ENCODE results near the gene TRPC4.

The TRPC4 gene

DNA sequence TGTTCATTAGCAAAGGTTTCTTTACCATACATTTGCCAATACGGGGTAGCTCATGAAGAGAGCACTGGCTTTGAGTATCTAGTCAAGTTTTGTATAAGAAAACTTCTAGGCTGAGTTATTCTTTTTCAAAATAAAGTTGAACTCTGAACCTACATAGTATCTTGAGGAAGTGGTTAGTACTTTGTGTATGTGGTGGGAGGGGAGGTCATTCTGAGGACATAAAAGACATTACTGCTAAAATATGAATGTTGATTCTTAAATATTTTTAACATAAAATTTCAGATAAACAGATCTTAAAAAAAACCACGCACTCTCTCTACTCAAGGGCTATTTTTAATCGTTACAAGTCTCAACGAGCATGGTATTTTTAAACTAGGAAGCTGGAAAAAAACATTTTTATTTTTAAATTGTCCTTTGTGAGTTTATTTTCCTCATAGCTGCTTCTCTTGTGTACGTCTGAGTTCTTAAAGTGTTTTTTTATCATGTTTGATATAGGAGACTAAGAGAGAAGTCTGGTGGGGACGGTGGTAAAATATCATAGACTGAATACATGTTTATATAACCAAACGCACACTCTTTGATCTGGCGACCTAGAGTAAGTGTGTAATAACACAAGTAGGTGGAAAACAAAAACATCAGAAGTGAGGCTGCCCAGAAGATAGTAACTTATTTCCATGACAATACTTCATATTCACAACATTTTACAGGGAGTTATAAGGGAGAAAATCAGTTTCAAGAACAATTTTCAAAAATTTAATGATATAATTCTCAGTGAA lies 153.0 kb downstream of the TRPC4 start:
- Mint-ChIP-seq H3K4me3 (no peak overlapping the region), H3K9me3 (peaks cover 6% of the 10 kb centered on the region), H3K4me1 (ENCODE audit: low read depth) (no peaks in the 10 kb centered on the region), H3K27ac (no peak overlapping the region), H3K27me3 (no peaks in the 10 kb centered on the region), H3K36me3 (ENCODE audit: low read depth) (no peaks in the 10 kb centered on the region)
- no peak for DNase-seq

DNA sequence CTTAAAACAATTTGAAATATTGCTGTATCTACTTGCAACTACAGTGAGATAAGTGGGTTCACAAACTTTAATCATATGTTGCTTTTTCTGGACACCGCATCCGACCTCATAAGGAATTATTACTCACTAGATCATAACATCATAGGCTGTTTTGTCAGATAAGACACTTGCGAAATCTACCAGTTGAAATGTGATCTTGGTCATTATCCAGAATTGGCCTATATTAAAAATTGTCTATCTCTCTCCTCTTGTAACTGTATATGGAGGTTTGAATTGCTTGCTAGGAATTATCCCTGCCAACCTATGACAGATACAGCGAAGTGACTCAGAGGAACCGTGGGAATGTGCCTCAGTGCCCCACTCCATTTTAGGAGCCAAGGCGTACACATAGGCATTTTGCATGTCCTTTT lies 154.0 kb downstream of the TRPC4 start:
- peaks cover 6% of the 10 kb centered on the region for H3K9me3 Mint-ChIP-seq

DNA sequence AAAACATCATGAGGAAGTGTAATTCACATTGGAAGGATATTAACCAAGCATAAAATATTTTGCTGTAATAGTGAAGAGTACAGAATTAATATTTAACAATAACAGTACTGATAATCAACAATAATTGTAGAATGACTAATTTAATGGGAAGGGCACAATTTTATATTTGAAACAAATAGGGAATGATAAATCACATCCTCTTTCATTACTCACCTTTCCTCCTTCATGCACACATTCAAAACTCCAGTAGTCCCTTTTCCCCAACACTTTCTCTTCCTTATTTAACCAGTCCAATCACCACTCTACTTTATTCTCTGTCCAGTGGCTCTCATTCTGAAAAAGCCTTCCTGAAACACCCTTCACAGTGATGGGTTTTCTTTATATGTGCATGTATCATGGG lies 160.3 kb downstream of the TRPC4 start:
- Mint-ChIP-seq H3K36me3 (ENCODE audit: low read depth) (no peaks in the 10 kb centered on the region), H3K9me3 (peaks cover under 1% of the 10 kb centered on the region), H3K27ac (no peak overlapping the region), H3K4me1 (ENCODE audit: low read depth) (no peaks in the 10 kb centered on the region), H3K27me3 (no peaks in the 10 kb centered on the region), H3K4me3 (no peak overlapping the region)
- no peak for DNase-seq

More for the DNA sequence above, 154.0 kb downstream of the TRPC4 start:
- no peaks in the 10 kb centered on the region for H3K4me1 Mint-ChIP-seq (ENCODE audit: low read depth)
- no peak overlapping the region for H3K27ac Mint-ChIP-seq
- H3K36me3 Mint-ChIP-seq (ENCODE audit: low read depth), result no peaks in the 10 kb centered on the region
- no peak for DNase-seq
- H3K27me3 Mint-ChIP-seq, result no peaks in the 10 kb centered on the region
- H3K4me3 Mint-ChIP-seq, result no peak overlapping the region

DNA sequence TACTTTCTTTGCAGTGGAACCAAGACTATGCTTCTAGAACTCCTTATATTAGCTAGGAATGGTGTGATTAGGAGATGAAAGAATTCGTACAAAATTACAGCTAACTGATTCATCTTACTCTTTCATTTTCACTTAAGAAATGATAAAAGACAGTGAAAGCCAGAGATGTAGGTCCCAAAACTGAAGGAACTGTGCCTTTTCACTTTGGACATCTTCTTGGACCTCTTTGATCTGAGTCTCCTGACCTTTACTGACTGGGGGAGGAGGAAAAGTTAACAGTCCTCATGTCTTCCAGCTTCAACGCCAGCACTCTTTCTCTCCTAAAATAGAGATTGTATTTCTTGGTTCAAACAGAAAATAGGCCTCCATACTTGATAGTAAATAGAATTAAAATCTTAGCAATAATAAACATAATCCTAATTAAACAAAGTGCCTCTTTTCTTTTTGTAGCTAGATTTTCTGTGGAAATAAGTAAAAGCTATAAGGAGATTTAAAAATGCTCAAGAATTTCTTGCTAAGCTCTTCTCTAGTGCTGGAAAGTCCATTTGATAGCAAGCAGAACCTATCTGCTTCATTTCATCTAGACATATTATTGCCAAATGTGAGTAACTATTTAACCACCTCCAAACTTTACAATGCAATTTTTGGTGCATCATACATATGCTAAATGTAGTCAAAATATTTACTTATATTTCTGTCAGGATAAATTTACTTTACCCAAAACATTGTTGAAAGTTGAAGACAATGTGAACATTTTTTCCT lies 161.7 kb downstream of the TRPC4 start:
- no peak overlapping the region for H3K27ac Mint-ChIP-seq
- no peaks in the 10 kb centered on the region for H3K9me3 Mint-ChIP-seq
- no peaks in the 10 kb centered on the region for H3K4me1 Mint-ChIP-seq (ENCODE audit: low read depth)
- no peak for DNase-seq
- no peaks in the 10 kb centered on the region for H3K27me3 Mint-ChIP-seq
- H3K36me3 Mint-ChIP-seq (ENCODE audit: low read depth), result no peaks in the 10 kb centered on the region
- no peak overlapping the region for H3K4me3 Mint-ChIP-seq

DNA sequence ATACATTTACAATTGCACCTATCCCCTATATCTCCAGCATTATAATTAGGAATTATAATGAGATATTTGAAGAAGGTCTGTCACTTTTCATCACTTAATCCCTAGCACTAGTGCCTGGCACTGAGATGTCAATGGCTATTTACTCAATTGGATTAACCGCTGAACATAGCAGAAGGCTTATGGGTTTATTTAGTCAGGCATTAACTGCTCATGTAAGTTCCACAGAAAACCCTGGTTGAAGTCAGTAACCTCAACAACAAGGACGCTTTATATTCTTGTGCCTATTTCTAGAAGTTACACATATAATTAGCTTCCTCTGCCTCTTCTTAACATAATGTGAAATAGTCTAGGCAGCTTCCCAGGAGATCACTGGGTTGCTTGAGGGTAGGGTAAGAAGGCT lies 163.5 kb downstream of the TRPC4 start:
- H3K36me3 Mint-ChIP-seq (ENCODE audit: low read depth), result no peaks in the 10 kb centered on the region
- no peak for DNase-seq
- H3K9me3 Mint-ChIP-seq, result peaks cover 2% of the 10 kb centered on the region
- H3K27me3 Mint-ChIP-seq, result no peaks in the 10 kb centered on the region
- H3K27ac Mint-ChIP-seq, result no peak overlapping the region
- H3K4me3 Mint-ChIP-seq, result no peak overlapping the region
- H3K4me1 Mint-ChIP-seq (ENCODE audit: low read depth), result no peaks in the 10 kb centered on the region

DNA sequence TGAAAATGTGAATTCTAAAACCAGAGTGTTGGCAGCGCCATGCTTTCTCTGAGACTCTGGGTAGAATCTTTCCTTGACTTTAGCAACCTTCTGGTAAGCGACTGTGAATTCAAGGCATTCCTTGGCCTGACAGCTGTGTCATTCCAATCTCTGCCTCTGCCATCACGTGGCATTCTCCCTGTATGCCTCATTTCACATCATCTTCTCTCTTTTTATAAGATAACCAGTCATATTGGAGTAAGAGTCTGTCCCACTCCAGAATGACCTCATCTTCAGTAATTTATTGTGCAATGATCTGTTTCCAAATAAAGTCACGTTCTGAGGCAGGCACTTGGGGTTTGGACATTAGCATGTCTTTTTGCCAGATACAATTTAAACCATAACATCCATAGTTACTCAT lies 167.6 kb downstream of the TRPC4 start:
- Mint-ChIP-seq H3K27ac (no peak overlapping the region), H3K9me3 (peaks cover 2% of the 10 kb centered on the region), H3K27me3 (no peaks in the 10 kb centered on the region), H3K4me1 (ENCODE audit: low read depth) (no peaks in the 10 kb centered on the region), H3K36me3 (ENCODE audit: low read depth) (no peaks in the 10 kb centered on the region), H3K4me3 (no peak overlapping the region)
- no peak for DNase-seq

DNA sequence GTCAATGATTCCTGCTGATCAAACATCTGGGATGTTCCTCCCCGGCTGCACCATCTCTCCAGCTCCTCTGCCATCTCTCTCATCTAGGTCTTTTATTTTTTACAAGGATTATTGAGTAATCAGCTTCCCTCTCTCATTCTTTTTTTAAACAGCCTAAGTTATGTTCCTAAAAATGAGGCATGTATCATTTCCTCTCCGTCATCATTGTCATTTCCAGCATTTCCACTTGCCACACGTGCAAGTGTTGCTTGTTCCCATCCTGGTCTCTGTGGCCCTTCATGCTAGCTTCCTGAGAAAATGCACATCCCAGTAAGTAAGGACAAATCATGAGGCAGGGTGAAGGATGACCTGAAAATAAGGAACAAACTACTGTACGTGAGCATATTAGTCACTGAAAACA lies 168.3 kb downstream of the TRPC4 start:
- no peak overlapping the region for H3K4me3 Mint-ChIP-seq
- no peak for DNase-seq
- H3K9me3 Mint-ChIP-seq, result peaks cover 2% of the 10 kb centered on the region
- H3K27ac Mint-ChIP-seq, result no peak overlapping the region
- no peaks in the 10 kb centered on the region for H3K4me1 Mint-ChIP-seq (ENCODE audit: low read depth)
- H3K27me3 Mint-ChIP-seq, result no peaks in the 10 kb centered on the region
- H3K36me3 Mint-ChIP-seq (ENCODE audit: low read depth), result no peaks in the 10 kb centered on the region

DNA sequence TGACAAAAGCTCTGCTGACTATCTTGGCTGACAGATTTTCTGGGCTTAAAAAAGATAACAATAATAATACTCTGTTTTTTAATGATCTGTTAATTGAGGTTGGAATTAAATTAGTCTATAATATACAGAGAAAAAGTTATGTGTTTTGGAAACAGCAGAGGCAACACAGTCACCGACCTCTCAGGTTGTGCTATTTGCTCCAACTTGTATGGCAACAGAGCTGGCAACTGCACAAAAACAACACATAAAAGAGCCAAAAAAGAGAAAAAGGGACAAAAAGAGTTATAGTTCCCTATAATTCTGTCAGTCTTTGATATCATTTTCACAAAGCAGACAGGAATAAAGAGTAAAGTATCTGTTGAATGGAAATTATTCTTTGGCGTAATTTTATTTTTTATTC lies 168.7 kb downstream of the TRPC4 start:
- H3K27ac Mint-ChIP-seq, result no peak overlapping the region
- no peaks in the 10 kb centered on the region for H3K27me3 Mint-ChIP-seq
- H3K4me1 Mint-ChIP-seq (ENCODE audit: low read depth), result no peaks in the 10 kb centered on the region
- peaks cover 2% of the 10 kb centered on the region for H3K9me3 Mint-ChIP-seq
- H3K4me3 Mint-ChIP-seq, result no peak overlapping the region
- no peaks in the 10 kb centered on the region for H3K36me3 Mint-ChIP-seq (ENCODE audit: low read depth)
- DNase-seq, result no peak

DNA sequence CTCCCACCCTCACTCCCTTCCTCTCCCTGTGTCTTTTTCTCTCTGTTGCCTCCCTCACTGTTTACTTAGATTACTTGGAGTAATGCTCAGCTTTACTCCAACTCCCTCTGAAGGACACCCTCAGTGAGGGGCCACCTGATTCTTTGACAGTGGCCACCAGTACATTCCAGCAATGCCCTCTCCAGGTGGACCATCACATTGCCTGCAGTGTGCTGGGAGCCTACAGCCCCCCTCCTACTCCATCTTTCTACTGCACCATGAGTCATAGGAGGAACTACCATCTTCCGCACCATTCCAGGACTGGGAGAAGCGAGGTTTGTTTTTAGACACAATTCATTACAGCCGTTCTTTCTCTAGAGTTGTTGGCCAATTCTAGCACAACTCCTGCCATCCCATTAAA lies 174.4 kb downstream of the TRPC4 start:
- H3K4me1 Mint-ChIP-seq (ENCODE audit: low read depth), result no peaks in the 10 kb centered on the region
- H3K27ac Mint-ChIP-seq, result no peak overlapping the region
- H3K9me3 Mint-ChIP-seq, result no peaks in the 10 kb centered on the region
- DNase-seq, result no peak
- no peak overlapping the region for H3K4me3 Mint-ChIP-seq
- no peaks in the 10 kb centered on the region for H3K27me3 Mint-ChIP-seq
- H3K36me3 Mint-ChIP-seq (ENCODE audit: low read depth), result no peaks in the 10 kb centered on the region

DNA sequence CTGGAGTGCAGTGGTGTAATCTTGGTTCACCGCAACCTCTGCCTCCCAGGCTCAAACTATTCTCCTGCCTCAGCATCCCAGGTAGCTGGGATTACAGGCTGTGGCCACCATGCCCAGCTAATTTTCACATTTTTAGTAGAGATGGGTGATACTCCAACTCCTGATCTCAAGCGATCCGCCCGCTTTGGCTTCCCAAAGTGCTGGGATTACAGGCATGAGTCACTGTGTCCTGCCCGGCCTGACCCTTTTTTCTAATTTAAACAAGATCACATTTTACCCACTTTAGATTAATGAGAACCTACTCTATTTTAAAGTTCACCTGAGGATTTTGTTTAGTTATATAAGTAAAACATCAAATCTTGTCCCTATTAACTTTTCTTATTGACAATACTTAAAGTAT lies 179.2 kb downstream of the TRPC4 start:
- Mint-ChIP-seq H3K27me3 (no peaks in the 10 kb centered on the region), H3K27ac (no peak overlapping the region), H3K9me3 (no peaks in the 10 kb centered on the region), H3K4me1 (ENCODE audit: low read depth) (no peaks in the 10 kb centered on the region), H3K36me3 (ENCODE audit: low read depth) (no peaks in the 10 kb centered on the region), H3K4me3 (no peak overlapping the region)
- DNase-seq, result no peak

DNA sequence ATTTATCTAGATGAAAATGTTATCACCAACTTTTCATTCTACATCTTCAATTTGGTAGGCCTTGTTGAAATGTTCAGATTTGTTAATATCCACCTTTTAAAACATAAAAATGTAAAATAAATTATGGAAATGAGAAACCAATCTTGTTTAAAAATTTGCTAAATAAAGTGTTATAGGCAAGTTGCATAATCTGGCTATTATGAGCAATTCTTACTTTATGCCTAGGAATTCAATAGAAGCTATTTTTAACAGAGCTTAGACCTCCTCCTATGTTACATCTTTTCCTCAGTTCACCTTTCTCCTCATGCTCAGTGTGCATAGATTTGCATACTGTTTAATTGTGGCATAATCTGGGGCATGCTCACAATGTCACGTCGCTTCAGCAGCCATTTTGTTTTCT lies 183.1 kb downstream of the TRPC4 start:
- no peaks in the 10 kb centered on the region for H3K36me3 Mint-ChIP-seq (ENCODE audit: low read depth)
- H3K9me3 Mint-ChIP-seq, result no peaks in the 10 kb centered on the region
- no peaks in the 10 kb centered on the region for H3K27me3 Mint-ChIP-seq
- no peak overlapping the region for H3K4me3 Mint-ChIP-seq
- no peak overlapping the region for H3K27ac Mint-ChIP-seq
- no peak for DNase-seq
- no peaks in the 10 kb centered on the region for H3K4me1 Mint-ChIP-seq (ENCODE audit: low read depth)

DNA sequence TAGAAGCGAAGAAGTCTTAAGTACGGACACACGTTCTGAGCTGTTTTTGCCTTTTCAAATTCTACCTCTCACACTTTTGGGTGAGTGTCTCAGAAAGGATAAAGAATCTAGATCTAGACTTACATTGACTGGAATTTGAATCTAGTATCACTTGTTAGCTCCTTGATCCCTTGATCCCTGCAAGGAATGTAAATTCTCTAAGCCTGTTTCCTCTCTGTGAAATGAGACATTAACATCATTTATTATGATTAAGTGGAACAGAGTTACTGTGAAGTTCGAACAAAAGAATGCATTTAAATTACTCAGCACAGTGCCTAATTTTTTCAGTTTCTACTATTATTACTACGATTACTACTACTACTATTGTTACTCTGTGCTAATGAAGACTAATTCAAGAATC lies 184.4 kb downstream of the TRPC4 start:
- H3K4me3 Mint-ChIP-seq, result no peak overlapping the region
- no peaks in the 10 kb centered on the region for H3K9me3 Mint-ChIP-seq
- no peak overlapping the region for H3K27ac Mint-ChIP-seq
- DNase-seq, result no peak
- H3K4me1 Mint-ChIP-seq (ENCODE audit: low read depth), result no peaks in the 10 kb centered on the region
- H3K27me3 Mint-ChIP-seq, result no peaks in the 10 kb centered on the region
- H3K36me3 Mint-ChIP-seq (ENCODE audit: low read depth), result no peaks in the 10 kb centered on the region

DNA sequence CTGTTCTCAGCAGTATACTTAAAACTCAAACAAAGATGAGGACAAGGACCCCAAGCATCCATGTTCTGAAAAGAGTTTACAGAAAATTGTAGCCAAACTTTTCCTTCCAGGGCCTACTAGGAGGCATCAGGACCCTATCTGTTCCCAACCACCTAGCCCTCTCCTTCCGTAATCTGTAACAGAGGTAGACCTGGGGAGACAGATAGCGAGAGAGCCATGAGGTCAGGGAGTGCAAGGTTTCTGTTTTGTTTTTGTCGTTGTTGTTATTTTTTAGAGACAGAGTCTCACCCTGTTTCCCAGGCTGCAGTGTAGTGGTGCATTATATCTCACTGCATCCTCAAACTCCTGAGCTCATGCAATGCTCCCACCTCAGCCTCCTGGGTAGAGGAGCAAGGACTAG lies 187.1 kb downstream of the TRPC4 start:
- Mint-ChIP-seq H3K27ac (no peak overlapping the region), H3K36me3 (ENCODE audit: low read depth) (no peaks in the 10 kb centered on the region), H3K4me1 (ENCODE audit: low read depth) (no peaks in the 10 kb centered on the region), H3K27me3 (no peaks in the 10 kb centered on the region), H3K9me3 (no peaks in the 10 kb centered on the region), H3K4me3 (no peak overlapping the region)
- DNase-seq, result no peak

DNA sequence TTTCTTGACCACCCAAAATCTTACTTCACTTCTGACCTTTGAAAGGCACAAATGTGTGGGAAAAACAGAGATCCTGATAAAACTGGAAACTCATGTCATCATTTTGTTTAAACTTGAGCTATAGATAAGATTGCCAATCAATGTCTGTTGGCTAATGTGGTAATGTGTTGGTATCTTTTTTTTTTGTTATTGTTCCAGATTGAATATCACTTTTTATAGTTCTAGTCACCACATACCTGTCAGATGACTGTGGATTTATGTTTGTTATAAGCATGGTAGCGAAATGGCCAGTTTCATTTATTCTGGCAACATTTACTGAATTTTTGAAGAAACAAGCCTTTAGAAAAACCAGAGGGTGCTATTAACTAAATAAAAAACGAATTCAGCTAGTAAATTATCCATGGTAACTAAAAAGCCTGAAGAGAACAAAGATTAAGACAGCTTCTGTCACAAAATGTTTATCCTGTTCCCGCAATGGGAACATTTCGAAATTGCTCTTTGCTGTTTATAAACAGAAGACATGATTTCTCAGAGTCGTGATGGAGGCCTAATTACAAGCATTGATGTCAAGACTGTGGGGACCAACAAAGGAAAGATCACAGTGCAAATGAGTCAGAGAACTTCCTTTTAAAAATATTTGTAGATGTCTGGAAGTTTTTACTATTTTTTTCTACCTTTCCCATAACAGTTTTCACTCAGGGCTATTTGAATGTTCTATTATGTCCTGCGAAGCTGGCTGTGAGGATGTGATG lies 188.1 kb downstream of the TRPC4 start:
- Mint-ChIP-seq H3K4me3 (no peak overlapping the region), H3K27me3 (no peaks in the 10 kb centered on the region), H3K4me1 (ENCODE audit: low read depth) (no peaks in the 10 kb centered on the region), H3K9me3 (no peaks in the 10 kb centered on the region), H3K36me3 (ENCODE audit: low read depth) (no peaks in the 10 kb centered on the region), H3K27ac (no peak overlapping the region)
- DNase-seq, result no peak

DNA sequence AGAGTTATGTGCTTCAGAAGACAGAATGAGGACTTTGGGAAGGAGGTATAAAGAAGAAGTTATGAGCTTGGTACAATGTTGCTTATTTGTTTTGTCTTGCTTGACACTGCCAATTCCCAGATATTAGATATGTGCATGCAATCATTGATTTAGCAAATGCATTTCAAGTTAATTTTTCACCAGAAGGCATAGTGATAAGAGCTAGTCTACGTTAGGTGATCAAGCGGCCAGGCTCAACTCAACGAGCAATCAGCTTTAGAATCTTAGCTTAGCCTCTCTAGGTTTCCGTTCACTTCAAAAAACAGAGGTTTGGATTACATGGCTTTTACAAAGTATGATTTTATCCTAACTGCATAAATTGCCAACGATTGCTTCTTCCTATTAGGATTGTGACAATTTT lies 189.4 kb downstream of the TRPC4 start:
- Mint-ChIP-seq H3K27me3 (no peaks in the 10 kb centered on the region), H3K9me3 (no peaks in the 10 kb centered on the region), H3K27ac (no peak overlapping the region), H3K36me3 (ENCODE audit: low read depth) (no peaks in the 10 kb centered on the region), H3K4me1 (ENCODE audit: low read depth) (no peaks in the 10 kb centered on the region), H3K4me3 (no peak overlapping the region)
- DNase-seq, result no peak

All from activated T-cell treated with anti-CD3 and anti-CD28 coated beads, Interleukin-2, amount 50 U/mL, for 24 hours (primary cell).